SKM-1 treated with dmso at 0.1 percent for 144 hours (cell line): ENCODE data around the gene PLPPR2.
"Not testable (repeated sequence)": the region's sequence is repeated elsewhere in the genome, so short reads cannot be mapped to it uniquely, and the experiment has no call there.

Source experiments
- DNase-seq: peaks from one replicate; lab custom pipeline; 2025; ENCODE audit not compliant: unreplicated experiment; lab: John Stamatoyannopoulos, UW

Gene PLPPR2

GRCh38 chr19:11370744-11371143 is 15.5 kb downstream of the PLPPR2 start:
- DNase-seq: no peak

- DNase-seq: no peak
Observed at GRCh38 chr19:11373166-11373884, 18.1 kb downstream of the PLPPR2 start.

GRCh38 chr19:11373885-11374432 is 18.7 kb downstream of the PLPPR2 start:
- peak; percentile 38 for DNase-seq

- peak; percentile 100 for DNase-seq
Observed at GRCh38 chr19:11374433-11375142, 19.4 kb downstream of the PLPPR2 start, which contains the start of gene SWSAP1. TSS of gene SWSAP1 (plus strand) at chr19:11374666. CDS start at chr19:11374681, 15 bp downstream.

- DNase-seq: peak; percentile 37
Observed at GRCh38 chr19:11375143-11375948, 20.1 kb downstream of the PLPPR2 start.

GRCh38 chr19:11377237-11377636 is 22.0 kb downstream of the PLPPR2 start:
- DNase-seq: peak; percentile 30

- DNase-seq: no peak
Observed at GRCh38 chr19:11377756-11378155, 22.5 kb downstream of the PLPPR2 start.

GRCh38 chr19:11378319-11379189 is 23.3 kb downstream of the PLPPR2 start:
- no peak for DNase-seq

GRCh38 chr19:11379269-11379845 is 24.1 kb downstream of the PLPPR2 start:
- DNase-seq: not testable (repeated sequence)

- DNase-seq: no peak
Observed at GRCh38 chr19:11379857-11380350, 24.7 kb downstream of the PLPPR2 start.

- DNase-seq: peak; percentile 98
Observed at GRCh38 chr19:11380653-11381537, 25.7 kb downstream of the PLPPR2 start.

- no peak for DNase-seq
Observed at GRCh38 chr19:11382898-11383705, 27.9 kb downstream of the PLPPR2 start.

GRCh38 chr19:11383706-11384048 is 28.4 kb downstream of the PLPPR2 start:
- DNase-seq: no peak

GRCh38 chr19:11384778-11385129 is 29.5 kb downstream of the PLPPR2 start:
- no peak for DNase-seq

GRCh38 chr19:11387162-11388034 is 32.2 kb downstream of the PLPPR2 start:
- no peak for DNase-seq

- DNase-seq: no peak
Observed at GRCh38 chr19:11390359-11390758, 35.1 kb downstream of the PLPPR2 start.
